ENCODE results near the gene CUZD1.
A peak's percentile ranks its signal among the peaks of the same experiment; 100 is the strongest.
"Not testable (repeated sequence)": the region's sequence is repeated elsewhere in the genome, so short reads cannot be mapped to it uniquely, and the experiment has no call there.

CUZD1 gene, protein sequence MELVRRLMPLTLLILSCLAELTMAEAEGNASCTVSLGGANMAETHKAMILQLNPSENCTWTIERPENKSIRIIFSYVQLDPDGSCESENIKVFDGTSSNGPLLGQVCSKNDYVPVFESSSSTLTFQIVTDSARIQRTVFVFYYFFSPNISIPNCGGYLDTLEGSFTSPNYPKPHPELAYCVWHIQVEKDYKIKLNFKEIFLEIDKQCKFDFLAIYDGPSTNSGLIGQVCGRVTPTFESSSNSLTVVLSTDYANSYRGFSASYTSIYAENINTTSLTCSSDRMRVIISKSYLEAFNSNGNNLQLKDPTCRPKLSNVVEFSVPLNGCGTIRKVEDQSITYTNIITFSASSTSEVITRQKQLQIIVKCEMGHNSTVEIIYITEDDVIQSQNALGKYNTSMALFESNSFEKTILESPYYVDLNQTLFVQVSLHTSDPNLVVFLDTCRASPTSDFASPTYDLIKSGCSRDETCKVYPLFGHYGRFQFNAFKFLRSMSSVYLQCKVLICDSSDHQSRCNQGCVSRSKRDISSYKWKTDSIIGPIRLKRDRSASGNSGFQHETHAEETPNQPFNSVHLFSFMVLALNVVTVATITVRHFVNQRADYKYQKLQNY

DNA sequence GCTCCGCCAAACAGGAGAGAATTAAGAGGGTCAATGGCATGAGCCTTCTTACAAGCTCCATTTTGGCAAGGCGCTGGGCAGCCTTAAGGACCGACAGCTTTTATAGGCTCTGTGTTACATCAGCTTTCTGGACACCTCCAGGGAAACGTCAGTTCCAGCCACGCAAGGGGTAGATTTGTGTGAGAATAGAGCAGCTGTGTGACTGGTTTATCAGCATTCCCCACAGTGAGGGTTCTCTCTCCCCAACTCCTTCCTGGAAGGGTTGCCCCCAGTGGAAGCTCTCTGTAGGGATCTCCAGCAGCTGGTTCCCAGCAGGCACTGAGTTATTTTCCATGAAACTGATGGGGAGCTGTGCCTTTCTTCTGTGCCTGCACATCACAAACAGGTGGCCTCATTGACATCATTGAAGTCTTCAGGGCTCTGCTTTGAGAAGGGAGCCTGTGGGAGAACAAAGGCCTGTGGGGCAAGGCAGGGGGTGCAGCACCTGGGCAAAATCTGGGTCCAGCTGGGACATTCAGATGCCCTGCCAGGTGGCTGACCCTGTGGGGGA lies at the start of gene CUZD1:
Gene CUZD1, minus strand, starts transcription at position 75 of the 550 bp plus-strand sequence. Its CDS starts 14 bp downstream, at position 61.
- no peak for DNase-seq (ENCODE audit: low read depth)

GRCh38 chr10:122894261-122894944 lies 48.7 kb upstream of the CUZD1 start:
- DNase-seq (ENCODE audit: low read depth), result no peak

DNA sequence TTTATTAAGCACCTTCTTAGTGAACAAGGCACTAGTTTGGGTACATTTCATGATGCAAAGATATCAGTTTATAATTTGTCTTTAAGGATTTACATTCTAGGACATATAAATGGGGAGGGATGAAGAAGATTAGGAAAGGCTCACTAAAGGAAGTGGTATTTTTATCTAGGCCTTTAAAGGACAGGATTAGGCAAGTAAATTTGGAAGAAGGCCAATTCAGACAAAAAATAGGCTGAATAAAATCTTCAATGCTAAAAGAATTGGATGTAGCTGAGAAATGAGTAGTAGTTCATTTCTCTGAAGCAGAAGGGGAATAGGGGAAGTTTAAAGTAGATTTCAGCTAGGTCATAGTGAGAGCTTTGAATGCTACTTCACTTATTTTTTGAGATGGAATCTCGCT lies 38.5 kb upstream of the CUZD1 start:
- no peak for DNase-seq (ENCODE audit: low read depth)

- DNase-seq (ENCODE audit: low read depth), result no peak
Measured at GRCh38 chr10:122882766-122883165, 37.1 kb upstream of the CUZD1 start.

- peak; percentile 89 for DNase-seq (ENCODE audit: low read depth)
Measured at GRCh38 chr10:122879339-122880273, 33.9 kb upstream of the CUZD1 start, which contains the start of gene FAM24B. FAM24B (minus strand) TSS chr10:122879581; CDS start chr10:122850515, 29,066 bp downstream.

DNA sequence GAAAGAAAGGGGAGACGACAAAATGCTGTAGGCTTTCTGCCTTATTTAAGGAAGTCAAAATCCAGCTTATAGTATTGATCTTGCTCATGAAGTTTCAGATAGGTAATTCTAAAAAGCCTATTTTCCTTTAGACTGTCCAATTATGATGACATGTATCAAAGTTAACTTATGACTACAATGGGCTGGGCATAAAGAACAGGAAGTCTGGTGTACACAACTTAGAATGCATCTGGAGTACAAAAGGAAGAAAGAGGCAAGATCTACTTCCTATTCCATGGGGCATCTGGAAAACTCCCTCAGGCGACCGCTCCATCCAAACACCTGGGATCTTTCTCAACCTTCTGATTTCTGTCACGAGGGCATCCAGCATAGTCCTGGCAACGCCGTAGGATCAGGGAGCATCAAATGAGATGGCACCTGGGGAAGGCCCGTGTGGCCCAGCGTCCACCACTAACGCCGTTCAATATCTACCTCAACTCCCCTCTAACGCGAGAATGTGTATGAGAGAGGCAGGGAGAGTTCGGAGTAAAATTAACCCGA lies 33.2 kb upstream of the CUZD1 start:
- DNase-seq (ENCODE audit: low read depth), result no peak

DNA sequence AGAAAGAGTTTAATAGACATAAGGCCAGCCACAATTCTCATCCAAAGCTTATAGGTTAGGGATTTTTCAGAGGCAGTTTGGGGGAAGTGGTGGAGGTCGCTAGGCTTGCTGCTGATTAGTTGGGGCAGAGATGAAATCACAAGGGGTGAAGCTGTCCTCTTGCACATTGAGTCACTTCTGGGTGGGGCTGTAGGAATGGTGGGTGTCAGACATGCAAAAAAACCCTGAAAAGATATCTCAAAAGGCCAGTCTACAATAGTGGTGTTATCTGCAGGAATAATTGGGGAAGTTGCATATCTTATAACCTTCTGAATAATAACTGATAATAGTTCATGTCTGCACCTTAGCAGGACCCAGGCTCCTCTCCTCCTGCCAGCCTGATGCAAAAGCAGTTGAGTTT lies 31.6 kb upstream of the CUZD1 start:
- DNase-seq (ENCODE audit: low read depth), result no peak

DNA sequence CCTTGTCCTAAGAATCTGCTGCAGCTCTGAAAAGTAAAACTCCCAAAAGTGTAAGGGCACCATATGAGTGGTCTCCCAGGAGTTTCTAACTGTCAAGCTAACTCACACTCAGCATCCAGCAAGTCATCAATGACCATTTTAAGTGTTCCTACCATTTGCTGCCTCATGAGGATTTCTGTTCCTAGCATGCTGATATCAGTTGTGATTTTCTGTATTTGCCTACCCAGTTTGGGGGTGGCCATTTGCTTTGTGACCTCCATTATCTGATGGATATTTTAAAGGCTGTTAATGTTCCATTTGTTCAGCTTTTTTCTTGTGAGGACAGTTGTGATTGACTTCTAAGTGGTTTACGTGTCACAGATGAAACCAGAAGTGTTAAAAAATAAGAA lies 30.8 kb upstream of the CUZD1 start:
- DNase-seq (ENCODE audit: low read depth), result no peak

GRCh38 chr10:122875843-122876466 lies 30.3 kb upstream of the CUZD1 start:
- no peak for DNase-seq (ENCODE audit: low read depth)

- not testable (repeated sequence) for DNase-seq (ENCODE audit: low read depth)
Measured at GRCh38 chr10:122871947-122872346, 26.3 kb upstream of the CUZD1 start.

- DNase-seq (ENCODE audit: low read depth), result not testable (repeated sequence)
Measured at GRCh38 chr10:122868768-122869167, 23.1 kb upstream of the CUZD1 start.

- not testable (repeated sequence) for DNase-seq (ENCODE audit: low read depth)
Measured at GRCh38 chr10:122866757-122867482, 21.3 kb upstream of the CUZD1 start.

DNA sequence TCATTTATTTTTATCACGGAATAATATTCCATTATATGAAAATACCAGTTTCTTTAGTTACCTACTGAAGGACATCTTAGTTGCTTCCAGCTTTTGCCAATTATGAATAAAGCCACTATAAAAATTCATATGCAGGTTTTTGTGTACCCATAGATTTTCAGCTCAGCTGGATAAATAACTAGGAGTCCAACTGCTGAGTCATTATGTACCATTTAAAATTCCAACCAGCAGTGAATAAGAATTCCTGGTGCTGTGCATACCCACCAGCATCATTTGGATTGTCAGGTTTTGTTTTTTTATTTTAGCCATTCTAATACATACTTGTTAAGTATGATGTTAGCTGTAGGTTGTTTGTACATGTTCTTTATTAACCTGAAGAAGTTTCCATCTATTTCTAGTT lies 19.2 kb upstream of the CUZD1 start:
- DNase-seq (ENCODE audit: low read depth), result no peak

- no peak for DNase-seq (ENCODE audit: low read depth)
Measured at GRCh38 chr10:122864194-122864592, 18.5 kb upstream of the CUZD1 start.

GRCh38 chr10:122863216-122864193 lies 17.8 kb upstream of the CUZD1 start:
- no peak for DNase-seq (ENCODE audit: low read depth)

GRCh38 chr10:122861711-122862161 lies 16.1 kb upstream of the CUZD1 start:
- DNase-seq (ENCODE audit: low read depth), result no peak

- DNase-seq (ENCODE audit: low read depth), result no peak
Measured at GRCh38 chr10:122859527-122859926, 13.9 kb upstream of the CUZD1 start.

DNA sequence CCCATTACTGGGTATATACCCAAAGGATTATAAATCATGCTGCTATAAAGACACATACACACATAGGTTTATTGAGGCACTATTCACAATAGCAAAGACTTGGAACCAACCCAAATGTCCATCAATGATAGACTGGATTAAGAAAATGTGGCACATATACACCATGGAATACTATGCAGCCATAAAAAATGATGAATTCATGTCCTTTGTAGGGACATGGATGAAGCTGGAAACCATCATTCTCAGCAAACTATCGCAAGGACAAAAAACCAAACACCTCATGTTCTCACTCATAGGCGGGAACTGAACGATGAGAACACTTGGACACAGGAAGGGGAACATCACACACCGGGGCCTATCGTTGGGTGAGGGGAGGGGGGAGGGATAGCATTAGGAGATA lies 12.4 kb upstream of the CUZD1 start:
- not testable (repeated sequence) for DNase-seq (ENCODE audit: low read depth)

GRCh38 chr10:122856902-122857301 lies 11.2 kb upstream of the CUZD1 start:
- DNase-seq (ENCODE audit: low read depth), result no peak
